ENCODE results near the gene PTP4A2.

PTP4A2 gene

DNA sequence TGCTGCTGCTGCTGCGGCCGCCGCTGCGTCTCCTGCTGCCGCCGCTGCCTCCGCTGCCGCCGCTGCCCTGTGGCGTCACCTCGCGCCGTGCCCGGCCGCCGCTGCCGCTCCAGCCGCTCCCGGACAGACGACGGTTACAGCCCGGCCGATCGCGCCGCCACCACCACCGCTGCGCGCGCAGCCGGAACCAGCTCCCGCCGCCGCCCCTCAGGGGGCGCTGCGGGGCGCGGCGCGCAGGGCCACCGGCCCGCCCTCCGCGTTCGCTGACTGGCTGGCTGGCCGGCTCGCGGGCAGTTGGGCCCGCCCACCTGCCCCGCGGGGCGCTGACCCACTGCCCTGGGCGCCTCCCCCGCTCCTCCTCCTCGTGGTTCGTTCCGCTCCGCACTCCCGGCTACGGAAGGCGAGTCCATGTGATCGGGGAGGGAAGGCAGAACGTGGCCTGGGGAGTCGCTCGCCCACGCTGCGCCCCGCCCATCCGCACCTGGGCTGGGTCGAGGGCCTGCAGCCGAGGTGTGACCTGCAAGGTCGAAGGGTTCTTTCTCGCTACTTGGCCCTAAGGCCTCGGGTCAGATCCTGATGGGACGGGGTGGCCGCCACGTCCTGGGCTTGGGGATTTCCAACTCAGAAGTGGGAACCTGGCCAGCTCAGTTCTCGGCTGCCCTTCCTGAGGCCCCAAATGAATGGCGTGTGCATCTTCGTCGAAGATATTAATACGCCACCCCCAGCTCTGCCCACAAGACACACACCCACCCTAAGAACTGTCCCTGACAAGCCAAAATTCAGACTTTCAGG, at the start of gene PTP4A2:
Gene PTP4A2 (minus strand): TSS at position 185 of the 792 bp plus-strand sequence. CDS start 19,303 bp downstream, outside the sequence.
- peak; percentile 99 for DNase-seq (ENCODE audit: low read depth)

DNA sequence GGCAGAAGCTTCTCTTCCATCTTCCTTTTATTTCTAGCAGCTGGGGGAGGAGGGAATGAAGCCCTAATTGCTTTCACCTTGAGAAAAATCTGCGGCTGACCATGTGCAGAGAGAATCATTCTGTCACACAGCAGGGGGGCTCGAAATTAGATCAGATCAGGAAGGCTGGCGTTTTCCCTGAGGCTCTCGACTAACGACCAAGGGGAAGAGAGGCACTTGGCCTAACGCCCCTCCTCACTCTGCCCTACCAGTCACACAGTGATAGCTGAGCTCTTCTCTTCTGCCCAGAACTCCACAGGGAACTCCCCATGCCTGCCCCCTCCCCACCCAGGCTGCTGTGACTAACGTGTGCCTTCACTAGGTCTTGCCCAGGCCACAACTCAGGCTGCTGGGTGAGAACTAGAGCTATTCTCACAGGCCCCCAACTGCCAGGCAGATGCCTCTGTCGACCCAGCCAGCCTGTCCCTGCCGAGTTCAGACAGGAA, 49.0 kb upstream of the PTP4A2 start:
- DNase-seq (ENCODE audit: low read depth), result peak; percentile 12

DNA sequence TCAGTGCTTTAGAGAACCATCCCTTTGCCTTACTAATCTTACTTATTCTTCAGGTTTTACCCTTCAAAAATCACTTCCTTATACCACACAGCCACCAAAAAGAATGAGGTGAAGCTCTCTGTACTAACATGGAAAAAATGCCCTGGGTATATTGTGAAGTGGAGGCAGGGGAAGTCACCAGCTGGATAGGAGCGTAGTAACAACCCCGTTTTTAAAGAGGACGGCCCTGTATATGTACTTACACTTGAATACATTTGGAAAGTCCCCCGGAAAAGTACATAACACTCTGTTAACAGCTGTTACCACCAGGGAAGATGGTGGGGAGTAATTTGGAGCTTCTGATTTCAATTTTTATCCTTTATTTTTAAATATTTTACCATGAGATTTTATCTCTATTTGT, 47.3 kb upstream of the PTP4A2 start:
- DNase-seq (ENCODE audit: low read depth), result no peak

DNA sequence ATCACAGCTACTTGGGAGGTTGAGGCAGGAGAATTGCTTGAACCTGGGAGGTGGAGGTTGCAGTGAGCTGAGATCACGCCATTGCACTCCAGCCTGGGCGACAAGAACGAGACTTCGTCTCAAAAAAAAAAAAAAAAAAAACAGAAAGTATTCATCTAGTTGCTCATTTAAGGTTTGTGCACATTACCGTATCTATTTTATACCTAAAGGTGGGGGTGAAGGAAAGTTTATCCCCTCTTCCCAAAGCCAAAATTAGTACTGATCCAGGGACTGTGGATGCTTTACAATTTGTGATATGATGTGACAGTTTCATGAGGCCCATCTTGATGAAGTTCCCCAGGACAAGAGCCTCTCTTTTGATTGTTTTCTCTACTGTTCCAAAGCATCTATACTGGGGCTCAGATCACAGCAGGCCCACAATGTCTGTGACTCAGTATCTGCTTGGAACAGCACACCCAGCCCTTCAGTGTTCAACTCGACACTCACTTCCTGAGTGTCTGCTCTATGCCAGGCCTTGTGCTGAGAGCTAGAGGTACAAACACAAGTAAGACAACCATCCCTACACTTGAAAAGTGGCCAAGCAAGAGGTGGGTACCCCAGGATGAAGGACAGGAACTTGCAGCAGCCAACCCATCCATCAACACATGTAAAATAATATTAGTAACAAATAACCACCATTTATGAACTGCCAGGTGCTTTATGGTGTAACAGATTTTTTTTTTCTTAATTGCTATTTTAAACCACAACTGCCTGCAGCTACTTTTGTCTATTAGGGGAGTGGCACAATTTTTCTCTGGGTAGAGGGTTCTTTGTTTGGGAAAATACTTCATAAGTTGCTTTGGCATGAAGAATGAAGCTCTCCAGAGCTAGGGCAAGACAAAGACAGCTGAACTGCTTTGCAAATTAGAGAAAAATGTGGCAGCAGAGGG, 46.5 kb upstream of the PTP4A2 start:
- no peak for DNase-seq (ENCODE audit: low read depth)

DNA sequence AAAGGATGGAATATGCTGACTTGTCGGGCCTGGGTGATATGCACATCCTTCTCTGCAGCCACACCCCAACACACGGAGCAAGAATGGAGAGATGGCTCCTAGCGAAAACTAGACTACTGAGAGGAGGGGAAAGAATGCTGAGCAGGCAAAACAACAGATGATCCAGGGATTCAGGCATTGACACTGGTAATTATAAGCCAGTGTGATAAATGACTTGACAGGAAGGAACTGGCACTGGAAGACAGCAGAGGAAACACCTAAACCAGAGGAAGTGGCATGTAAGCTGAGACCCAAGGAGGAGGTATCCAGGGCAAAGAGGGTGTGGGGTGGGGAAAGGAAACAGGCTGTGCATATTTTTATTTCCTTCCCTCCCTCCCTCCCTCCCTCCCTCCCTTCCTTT, 43.8 kb upstream of the PTP4A2 start:
- DNase-seq (ENCODE audit: low read depth), result no peak

DNA sequence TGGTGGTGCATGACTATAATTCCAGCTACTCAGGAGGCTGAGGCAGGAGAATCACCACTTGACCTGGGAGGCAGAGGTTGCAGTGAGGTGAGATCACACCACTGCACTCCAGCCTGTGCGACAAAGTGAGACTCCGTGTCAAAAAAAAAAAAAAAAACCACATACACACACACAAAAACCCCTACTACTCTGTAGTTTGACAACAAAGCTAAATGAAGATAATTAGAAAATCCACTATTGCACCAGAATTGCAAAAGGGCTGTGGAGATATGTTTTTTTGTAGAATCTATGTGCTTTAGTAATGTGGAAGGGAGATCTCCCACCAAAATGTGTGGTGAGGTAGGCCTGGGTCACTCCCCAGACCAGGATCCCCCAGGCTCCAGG, 43.3 kb upstream of the PTP4A2 start:
- no peak for DNase-seq (ENCODE audit: low read depth)

DNA sequence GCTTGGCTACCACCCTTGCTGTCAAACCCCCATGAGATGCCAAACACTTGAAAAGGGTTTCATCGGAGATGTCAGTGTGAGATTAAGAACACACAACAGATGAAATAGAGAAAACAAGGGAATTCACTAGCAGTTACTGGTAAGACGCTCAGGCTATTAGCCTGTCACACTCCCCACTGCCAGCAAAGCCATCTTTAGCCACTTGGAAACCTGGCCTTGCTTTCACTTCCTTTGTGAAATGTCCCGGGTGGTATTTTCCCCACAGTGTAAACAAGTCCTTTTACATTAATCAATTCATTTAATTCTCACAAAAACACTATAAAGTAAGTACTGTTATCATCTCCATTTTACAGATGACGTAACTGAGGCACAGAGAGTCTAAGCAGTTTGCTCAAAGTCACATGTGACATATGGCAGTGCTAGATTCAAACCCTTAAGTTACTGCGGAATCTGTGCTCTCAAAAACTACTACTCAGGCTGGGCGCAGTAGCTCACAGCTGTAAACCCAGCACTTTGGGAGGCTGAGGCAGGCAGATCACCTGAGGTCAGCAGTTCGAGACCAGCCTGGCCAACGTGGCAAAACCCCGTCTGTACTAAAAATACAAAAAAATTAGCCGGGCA, 42.8 kb upstream of the PTP4A2 start:
- DNase-seq (ENCODE audit: low read depth), result no peak

DNA sequence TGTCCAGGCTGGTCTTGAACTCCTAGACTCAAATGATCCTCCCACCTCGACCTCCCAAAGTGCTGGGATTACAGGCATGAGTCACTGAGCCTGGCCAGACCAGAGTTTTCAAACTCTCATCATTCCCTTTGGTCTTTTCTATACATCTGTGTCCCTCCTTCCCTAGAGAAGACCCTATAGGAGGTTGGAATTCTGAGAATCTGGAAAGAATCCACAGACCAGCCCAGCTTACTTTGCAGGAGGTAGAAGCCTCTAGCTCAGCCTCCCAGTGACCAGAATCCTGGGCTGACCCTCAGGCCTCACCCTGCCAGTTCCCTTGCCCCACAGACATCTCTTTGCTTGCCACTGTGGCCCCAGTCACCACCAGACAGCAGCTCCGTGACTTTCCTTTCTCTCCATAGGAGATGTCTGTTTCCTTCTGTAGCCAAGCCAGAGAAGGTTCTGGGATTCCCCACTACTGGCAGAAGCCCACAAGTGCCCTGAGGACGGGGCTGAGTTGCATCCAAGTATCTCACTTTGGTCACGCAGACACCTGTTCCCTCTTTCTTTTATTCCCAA, 40.8 kb upstream of the PTP4A2 start:
- no peak for DNase-seq (ENCODE audit: low read depth)

DNA sequence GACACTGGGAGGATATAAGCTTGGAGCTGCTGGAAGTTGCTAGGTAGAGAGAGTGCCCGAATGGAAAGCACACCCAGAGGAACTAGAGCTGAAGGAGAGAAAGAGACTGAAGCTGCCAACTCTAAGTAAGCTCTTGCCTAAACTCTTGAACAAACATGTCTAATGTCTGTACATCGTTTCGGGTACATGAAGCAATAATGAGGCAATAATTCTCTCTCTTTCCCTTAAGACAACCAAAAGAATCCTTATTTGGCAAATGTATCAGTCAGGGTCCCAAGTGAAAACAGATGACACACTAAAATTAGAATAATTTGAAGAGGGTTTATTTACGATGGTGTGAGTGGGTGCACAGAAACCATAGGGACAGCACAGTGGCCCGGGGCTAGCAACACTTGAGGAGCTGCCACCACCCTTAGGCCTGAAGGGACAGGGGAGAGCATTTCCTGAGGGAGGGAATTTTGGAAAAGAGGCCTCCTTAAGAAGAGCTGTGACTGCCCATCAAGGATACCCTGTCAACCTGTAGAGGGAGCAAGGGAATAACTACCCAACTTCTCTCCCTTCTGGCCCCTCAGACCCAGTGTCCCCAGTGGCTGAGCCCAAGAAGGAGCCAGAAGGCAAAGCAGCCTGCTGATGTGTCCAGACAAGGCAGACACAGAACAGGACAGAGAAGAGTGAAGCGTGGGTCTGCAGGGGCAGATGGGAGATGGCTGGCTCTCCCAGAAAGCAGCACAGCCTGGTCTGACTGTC, 39.4 kb upstream of the PTP4A2 start:
- DNase-seq (ENCODE audit: low read depth), result peak; percentile 25

DNA sequence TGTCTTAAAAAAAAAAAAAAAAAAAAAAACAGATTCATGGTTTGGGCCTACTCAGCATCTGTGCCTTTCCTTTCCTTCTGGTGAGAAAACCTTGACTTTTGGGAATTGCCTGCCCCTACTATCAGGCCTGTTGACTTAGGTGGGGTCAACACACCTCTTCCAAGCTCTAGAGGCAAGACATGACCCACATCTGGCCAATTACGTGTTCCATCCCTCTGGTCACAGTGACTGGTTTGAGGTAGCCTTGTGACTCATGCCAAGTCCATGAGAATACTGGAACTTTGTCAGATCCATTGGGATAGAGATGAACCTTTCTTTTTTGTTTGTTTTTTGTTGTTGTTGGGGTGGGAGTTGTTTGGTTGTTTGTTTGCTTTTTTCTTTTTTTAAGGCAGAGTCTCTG, 38.2 kb upstream of the PTP4A2 start:
- DNase-seq (ENCODE audit: low read depth), result no peak

DNA sequence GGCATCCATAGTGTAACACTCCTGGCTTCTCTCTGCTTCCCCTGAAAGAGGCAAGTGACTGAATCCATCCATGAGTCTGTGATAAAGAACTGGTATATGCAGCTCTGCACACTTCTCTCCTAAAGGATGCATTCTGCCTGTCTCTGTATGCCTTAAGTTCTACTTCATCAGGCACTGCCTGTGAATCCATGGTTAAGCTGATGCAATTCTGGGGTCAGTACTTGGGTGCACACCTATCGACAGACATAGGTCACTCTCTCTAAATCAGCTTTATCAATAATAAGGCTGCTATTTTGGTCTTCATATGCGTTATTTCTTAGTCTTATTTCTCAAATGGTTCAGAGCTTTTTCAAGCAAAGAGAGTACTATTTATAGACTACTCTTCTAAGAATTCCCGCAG, 32.7 kb upstream of the PTP4A2 start:
- DNase-seq (ENCODE audit: low read depth), result no peak

DNA sequence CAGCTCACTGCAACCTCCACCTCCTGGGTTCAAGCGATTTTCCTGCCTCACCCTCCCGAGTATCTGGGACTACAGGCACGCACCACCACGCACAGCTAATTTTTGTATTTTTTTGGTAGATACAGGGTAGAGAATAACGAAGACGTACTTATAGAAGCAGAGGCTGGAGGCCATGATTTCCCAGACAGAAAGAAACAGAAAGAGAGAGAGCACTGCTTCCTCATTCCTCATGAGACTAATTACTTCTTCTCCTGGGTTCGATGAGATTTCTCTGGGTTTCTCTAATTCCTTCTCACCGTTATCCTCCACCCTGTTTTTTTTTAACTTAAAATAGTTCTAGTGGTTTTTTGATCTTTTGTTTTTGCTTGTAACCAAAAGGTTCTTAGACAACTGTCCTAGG, 23.4 kb upstream of the PTP4A2 start:
- DNase-seq (ENCODE audit: low read depth), result no peak

DNA sequence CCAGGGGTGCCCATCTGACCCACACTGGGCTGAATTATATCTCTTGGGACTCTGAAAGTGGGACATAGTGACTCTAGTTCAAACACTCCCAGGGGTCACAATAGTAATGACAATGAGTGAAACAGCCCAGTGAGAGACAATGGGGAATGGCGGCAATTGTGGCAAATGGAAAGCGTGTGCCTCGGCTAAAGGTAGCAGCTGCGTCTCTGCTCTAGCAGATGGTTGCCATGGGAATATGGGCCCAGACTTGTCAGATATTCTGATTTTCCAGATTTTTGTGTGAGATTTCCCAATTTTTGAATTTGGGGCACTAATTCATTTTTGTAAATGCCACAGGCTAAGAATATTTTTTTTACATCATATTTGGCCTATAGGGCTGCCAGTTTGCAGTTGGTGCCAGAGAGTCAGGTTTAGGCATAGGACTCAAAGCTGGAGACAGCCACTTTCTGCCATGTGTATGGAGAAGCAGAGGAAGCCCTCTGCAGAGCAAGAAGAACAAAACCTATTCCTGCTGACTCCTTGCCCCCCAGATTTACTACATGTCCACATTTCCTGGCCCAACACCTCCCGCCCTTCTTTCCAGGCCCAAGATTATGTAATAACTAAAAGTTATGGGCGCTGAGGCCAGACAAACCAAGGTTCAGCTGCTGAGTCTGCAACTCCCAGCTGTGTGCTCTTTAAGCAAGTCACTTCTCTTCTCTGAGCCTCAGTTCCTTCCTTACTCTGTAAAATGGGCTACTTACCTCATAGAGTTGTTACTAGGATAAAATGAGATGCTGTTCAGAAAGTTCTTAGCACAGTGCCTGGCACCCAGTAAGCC, 21.6 kb upstream of the PTP4A2 start:
- no peak for DNase-seq (ENCODE audit: low read depth)

DNA sequence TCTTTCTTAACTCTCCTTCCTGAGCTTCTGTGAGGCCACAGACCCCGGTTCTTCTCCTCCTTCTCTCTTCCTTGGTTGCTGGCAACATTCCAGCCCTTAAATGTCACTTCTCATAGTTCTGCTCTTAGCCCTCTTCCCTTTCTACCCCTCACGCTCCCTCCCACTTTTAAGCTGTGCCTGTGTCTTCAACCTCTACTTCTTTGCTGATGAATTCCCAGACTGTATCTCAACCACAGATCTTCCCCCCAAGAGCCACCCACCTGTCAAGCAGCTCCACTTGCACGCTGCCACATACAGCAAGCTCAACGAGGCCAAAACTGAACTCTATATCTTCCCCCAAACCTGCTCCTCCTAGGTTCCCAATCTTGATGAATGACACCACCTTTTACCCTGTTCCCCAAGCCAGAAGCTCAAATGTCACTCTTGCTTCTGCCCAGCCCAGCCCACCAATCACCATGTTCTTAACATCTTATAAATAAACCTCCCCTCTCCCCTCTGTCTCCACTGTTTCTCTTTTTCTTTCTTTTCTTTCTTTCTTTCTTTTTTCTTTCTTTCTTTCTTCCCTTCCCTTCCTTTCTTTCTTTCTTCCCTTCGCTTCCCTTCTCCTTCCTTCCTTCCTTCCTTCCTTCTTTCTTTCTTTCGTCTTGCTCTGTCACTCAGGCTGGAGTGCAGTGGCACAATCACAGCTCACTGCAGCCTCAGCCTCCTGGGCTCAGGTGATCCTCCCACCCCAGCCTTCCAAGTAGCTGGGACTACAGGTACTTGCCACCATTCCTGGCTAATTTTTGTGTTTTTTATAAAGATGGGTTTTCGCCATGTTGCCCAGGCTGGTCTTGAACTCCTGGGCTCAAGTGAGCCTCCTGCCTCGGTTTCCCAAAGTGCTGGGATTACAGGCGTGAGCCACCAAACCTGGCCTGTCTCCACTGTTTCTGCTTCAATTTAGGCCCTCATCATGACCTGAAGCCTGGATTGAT, 19.8 kb upstream of the PTP4A2 start:
- DNase-seq (ENCODE audit: low read depth), result peak; percentile 98

DNA sequence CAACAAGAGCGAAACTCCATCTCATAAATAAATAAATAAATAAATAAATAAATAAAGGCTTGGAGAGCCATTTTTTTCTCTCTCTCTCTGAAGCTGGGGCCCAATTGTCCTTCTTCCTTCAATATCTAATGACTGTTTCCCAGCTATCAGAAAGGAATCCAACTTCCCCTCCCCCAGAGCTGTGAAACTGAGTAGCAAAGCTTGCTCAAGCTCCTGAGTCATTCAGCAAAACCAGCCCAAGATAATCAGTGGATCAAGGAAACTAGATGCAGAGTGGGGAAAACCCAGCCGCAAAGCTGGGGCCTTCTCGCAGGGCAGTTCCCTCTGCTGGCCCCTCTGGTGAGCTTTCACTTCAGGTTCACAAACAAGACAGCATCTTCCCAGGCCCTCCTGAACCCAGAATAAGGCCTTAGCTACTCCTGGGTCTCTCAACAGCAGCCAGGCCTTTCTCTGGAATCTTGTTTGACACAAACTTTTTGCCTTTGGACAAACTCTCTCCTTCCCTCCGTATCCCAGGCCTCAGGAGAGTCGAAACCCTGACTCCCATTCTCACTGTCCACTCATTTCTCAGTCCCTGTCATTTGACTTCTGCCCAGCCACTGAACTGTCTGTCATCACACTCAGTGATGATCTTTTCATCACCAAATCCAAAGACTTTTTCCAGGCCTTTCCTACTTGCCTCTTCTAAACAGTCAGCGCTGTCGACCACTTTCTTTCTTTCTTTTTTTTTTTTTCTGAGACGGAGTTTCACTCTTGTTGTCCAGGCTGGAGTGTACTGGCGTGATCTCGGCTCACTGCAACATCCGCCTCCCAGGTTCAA, 18.0 kb upstream of the PTP4A2 start:
- peak; percentile 87 for DNase-seq (ENCODE audit: low read depth)

DNA sequence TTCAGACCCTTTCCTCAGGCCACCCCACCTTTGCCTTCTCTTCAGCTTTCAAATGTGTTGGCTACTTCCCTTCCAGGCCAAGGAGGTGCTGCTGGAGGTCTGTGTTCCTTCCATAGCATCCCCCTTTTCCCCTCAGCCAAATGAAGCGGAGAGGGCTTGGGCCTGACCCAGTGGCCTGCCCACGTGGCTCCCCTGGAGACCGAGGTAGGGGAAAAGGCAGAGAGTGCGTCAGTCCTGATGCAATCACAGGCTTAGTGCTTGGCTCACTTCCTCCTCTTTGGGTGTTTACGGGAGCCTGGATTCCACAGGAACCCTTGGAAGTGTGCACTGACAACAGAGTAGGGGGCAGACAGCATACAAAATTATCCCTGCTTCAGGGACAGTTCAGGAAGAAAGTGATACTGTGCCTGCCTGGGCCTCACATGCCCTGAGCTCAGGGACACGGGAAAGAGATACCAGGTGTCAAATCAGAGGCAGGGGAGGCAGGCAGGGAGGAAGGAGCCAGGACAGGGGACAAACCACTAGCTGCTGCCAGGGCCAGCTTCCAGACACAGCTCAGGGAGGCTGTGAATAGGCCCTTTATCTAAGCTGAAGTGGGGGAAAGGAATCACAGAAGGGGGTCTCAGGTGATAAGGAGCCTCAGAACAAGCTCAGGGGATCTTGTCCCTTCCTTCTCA, 16.6 kb upstream of the PTP4A2 start:
- DNase-seq (ENCODE audit: low read depth), result no peak

DNA sequence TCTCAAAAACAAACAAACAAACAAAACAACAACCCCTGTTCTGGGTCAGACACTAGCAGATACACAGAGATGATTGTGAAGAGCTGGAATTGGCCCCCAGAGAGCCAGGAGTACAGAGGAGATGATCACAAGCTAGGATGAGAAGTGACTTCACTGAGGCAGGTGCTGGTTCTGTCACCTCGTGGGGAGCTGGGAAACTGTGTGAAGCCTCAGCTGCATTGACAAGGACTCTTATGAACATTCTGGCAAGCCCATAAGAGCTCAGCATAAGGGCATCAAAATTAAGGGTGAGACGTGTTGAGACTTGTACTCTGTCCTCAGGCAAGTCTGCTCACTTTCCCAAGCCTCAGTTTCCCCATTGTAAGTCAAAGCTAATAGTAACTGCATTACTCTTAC, 14.7 kb upstream of the PTP4A2 start:
- no peak for DNase-seq (ENCODE audit: low read depth)

DNA sequence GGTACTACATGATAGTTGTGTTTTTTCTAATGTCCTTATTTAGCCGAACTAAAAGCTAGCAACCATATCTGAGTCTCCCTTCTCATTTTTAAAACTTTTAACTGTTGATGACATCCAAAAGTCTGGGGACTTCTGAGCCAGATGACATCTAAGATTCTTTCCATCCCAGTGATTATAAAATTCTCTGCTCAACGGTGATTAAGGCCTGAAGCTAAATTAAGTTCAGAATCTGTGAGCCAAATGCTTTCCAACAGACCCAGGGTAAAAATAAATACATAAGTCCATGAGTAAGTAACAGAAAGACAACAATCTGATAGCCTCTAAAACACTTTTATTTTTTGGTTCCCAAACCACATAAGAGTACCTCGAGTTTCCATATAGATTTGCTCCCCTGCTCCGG, 13.1 kb upstream of the PTP4A2 start:
- no peak for DNase-seq (ENCODE audit: low read depth)
